Kidney glomerular epithelial cell (primary cell): Measurements from ENCODE around the gene NOL9.

Experiments used
- DNase-seq: peaks from one replicate; lab custom pipeline; 2025; lab: John Stamatoyannopoulos, UW

Gene NOL9

DNA sequence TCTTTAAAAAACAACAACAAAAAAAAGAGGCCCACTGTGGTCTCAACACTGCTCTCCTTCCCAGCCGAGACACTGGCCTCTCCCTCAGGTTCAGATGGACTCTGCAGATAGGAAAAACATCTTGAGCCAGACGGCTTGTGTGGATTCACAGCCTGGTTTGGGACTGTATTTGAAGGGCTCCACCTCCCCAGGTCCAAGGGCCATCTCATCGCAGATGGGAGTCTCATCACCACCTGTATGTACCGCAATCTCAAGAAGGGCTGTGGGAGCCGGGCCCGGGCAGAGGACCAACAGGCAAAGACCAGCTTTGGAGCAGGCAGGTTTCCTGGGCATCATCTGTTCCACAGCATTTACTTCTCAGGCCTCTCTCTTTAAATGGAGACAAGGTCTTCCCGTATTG is 35.7 kb upstream of the NOL9 start:
- DNase-seq, result no peak

GRCh38 chr1:6588893-6589520 is 34.7 kb upstream of the NOL9 start:
- DNase-seq, result no peak

DNA sequence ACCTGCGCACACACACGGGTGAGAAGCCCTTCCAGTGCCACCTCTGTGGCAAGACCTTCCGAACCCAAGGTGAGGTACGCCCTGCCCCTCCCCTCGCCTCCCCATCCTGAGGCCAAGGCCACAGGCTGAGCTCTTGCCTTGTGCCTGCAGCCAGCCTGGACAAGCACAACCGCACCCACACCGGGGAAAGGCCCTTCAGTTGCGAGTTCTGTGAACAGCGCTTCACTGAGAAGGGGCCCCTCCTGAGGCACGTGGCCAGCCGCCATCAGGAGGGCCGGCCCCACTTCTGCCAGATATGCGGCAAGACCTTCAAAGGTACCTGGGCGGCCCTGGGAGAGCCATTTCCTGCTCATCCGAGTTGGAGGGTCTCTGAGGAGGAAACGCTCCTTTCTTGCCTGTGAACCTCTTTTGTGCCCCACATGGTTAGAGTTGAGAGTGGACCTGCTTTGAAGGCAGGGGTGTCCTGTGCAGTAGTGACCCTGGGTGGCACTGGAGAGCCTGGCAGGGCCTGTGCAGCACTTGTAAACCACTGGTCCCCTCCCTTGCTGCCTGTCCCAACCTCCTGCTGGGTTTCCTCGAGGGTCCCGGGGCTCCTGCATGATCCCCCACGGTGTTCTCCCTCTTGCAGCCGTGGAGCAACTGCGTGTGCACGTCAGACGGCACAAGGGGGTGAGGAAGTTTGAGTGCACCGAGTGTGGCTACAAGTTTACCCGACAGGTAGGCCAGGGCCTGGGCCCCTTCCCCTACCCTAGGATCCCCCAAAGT is 34.0 kb upstream of the NOL9 start:
- DNase-seq, result no peak

DNA sequence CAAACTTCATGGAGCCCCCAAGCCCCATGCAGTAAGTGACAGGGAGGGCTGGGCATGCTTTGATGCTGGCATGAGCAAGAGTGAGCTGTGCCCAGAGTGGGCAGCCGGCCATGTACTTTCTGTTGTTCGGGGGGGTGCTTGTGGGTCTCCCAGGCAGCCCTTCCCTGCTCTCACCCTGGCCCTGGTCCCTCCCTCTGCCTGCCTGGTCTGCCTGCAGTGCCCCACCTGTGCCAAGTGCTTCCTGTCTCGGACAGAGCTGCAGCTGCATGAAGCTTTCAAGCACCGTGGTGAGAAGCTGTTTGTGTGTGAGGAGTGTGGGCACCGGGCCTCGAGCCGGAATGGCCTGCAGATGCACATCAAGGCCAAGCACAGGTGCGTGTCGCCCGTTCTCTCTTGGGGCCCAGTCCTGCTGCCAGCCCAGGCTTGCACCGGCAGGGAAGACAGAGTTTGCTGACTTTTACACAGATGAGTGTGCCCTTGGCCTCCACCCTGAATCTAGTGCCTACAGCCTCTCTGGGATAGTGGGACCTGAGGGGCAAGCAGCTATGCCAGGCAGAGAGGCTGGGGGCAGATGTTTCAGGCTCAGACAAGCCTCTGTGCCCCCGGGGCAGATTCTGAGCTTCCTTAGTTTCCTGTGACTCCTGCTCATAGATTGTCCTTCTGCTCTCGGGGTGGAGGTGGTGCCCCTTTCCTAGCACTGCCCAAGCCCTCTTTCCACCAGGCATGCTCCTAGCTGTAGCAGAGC is 33.1 kb upstream of the NOL9 start:
- no peak for DNase-seq

DNA sequence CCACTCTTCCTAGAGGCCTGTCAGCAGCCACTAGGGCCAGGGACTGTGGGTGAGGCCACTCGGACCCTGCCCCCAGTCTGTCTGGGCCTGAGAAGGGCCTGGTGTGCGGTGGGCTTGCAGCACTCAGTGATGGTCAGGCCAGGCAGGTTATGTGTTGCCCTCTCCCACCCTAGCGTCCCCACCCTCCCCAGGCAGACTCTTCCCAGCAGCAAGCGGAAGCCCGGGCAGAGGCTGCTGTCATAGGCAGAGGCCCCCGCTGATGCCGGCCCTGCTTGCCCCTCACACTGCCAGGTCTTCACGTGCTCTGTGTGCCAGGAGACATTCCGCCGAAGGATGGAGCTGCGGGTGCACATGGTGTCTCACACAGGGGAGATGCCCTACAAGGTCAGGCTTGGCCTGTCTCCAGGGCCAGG is 32.1 kb upstream of the NOL9 start:
- DNase-seq, result no peak

DNA sequence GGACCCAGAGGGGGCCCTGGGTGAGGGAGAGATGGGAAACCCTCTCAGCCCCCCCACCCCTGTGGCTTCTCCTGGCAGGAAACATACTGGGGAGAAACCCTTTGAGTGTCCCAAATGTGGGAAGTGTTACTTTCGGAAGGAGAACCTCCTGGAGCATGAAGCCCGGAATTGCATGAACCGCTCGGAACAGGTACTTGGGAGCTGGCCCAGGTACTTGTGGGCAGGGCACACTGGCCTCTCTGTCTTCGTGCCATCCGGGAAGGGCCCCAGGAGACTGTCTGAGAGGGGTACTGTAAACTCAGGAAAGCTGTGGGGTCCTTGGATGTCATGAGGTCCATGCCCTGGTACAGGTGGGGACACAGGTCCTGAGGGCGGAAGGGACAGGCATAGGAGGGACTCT is 31.5 kb upstream of the NOL9 start:
- DNase-seq, result no peak

DNA sequence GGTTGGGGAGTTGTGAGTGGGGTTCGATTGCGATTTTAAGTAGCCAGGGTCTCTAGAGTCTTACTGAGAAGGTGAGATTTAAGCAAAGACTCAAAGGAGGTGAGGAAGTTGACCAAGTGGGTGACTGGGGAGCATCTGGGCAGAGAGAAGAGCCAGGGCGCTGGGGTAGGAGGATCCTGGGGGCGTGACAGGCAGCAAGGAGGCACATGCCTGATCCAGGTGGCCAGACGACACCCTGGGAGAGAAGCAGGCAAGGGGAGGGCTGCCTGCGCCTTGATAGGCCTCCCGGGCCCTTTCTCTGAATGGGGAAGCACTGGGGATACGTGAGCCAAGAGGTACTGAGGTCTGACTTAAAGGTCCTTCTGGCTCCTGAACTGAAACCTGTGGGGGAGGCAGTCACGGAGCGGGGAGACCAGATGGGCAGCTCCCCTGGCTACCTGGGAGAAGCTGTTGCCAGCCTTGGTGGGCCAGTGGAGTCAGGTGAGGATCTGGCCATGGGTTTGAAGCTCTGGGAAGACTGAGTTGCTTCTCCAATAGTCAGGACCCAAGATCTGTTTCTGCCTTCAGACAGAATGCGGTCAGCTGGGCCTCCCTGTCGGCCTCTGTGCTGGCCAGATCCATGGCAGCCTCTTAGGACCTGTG is 30.9 kb upstream of the NOL9 start:
- no peak for DNase-seq

DNA sequence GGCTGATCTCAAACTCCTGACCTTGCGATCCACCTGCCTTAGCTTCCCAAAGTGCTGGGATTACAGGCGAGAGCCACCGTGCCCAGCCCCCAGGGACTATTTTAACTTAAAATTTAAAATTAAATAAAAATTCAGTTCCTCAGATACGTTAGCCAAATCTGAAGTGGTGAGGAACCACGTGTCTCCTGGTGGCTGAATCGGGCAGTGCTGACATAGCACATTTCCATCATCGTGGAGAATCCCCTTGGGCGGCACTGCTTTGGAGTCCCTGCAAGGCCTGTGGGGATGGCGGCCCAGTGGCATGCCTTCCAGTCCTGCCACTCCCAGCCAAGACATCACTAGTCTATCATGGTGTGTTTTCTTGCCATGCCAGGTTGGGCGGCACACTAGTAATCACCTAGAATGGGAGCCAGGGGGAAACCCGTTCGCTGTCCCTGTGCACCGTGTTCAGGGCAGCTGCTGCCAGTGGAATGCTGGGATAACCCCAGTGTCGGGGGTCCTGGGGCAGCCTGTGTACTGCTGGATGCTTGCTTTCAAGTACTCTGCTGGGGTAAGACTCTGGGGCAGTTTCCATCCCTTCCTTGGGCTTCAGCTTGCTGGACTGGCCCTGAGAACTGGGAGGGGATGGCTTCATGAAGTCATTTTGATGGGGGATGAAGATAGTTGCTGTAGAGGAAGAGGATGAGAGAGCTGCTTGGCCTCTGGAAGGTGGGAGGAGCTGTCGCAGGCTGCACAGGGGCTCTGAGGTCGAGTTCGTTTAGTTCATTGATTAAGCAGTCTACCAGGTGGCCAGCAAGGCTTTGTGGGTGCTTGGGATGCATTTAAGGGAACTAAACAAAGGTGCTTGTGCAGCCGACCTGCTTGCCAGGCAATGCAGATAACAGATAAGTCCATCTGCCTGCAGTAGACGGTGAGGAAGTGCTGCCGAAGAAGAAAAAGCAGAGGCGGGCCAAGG is 30.1 kb upstream of the NOL9 start:
- no peak for DNase-seq

GRCh38 chr1:6582370-6582769 is 28.1 kb upstream of the NOL9 start:
- DNase-seq, result no peak

DNA sequence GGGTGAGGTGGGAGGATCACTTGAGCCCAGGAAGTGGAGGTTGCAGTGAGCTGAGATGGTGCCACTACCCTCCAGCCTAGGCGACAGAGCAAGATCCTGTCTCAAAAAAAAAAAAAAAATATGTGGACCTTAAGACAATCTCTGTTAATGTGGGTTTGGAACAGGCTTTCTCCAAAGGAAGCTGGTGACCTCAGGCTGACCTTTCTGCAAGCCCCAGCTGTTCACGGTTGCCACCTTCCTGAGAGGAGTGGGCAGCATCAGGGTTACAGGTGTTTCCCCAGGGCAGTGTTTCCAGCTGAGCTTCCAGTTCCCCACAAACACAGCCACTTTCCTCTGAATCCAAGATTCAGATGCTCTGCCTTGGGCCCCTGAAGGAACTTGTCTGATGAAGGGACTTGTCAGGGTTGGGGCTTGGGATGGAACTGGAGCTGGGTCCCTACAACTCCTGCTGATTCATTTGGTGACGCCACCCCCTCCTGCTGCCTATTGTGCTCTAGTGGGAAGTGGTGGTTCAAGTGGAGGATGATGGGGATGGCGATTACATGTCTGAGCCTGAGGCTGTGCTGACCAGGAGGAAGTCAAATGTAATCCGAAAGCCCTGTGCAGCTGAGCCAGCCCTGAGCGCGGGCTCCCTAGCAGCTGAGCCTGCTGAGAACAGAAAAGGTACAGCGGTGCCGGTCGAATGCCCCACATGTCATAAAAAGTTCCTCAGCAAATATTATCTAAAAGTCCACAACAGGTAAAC is 27.4 kb upstream of the NOL9 start:
- DNase-seq, result no peak

- no peak for DNase-seq
Observed at GRCh38 chr1:6580593-6581409, 26.5 kb upstream of the NOL9 start.

DNA sequence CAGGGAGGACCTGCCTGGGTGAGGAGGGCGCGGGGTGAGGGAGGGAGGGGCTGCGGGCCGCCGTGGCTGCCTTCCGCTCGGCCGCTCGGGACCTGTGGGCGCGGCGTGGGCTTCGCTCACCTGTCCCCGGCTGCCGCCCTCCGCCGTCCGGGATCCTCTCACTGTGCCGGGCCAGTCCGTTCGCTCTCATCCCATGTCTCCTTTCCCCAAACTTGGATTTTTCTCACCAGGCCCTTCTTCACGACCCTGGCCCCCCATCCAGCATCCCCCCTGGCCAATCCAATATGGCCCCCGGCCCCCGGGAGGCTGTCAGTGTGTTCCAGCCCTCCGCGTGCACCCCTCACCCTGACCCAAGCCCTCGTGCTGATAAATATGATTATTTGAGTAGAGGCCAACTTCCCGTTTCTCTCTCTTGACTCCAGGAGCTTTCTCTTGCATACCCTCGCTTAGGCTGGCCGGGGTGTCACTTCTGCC is 25.8 kb upstream of the NOL9 start:
- DNase-seq, result no peak

DNA sequence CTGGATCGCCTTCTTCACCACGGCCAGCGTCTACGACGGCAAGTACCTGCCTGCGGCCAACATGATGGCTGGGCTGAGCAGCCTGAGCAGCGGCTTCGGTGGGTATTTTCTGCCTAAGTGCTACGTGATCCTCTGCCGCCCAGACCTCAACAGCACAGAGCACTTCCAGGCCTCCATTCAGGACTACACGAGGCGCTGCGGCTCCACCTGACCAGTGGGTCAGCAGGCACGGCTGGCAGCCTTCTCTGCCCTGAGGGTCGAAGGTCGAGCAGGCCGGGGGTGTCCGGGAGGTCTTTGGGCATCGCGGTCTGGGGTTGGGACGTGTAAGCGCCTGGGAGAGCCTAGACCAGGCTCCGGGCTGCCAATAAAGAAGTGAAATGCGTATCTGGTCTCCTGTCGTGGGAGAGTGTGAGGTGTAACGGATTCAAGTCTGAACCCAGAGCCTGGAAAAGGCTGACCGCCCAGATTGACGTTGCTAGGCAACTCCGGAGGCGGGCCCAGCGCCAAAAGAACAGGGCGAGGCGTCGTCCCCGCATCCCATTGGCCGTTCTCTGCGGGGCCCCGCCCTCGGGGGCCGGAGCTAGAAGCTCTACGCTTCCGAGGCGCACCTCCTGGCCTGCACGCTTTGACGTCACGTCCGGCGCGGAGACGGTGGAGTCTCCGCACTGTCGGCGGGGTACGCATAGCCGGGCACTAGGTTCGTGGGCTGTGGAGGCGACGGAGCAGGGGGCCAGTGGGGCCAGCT is 25.2 kb upstream of the NOL9 start, which contains the start of gene ZBTB48:
Gene ZBTB48 (plus strand): TSS at position 621 of the 745 bp plus-strand sequence. CDS start 616 bp downstream, outside the sequence.
- DNase-seq, result peak; percentile 94

- DNase-seq, result no peak
Observed at GRCh38 chr1:6578624-6579373, 24.5 kb upstream of the NOL9 start.

DNA sequence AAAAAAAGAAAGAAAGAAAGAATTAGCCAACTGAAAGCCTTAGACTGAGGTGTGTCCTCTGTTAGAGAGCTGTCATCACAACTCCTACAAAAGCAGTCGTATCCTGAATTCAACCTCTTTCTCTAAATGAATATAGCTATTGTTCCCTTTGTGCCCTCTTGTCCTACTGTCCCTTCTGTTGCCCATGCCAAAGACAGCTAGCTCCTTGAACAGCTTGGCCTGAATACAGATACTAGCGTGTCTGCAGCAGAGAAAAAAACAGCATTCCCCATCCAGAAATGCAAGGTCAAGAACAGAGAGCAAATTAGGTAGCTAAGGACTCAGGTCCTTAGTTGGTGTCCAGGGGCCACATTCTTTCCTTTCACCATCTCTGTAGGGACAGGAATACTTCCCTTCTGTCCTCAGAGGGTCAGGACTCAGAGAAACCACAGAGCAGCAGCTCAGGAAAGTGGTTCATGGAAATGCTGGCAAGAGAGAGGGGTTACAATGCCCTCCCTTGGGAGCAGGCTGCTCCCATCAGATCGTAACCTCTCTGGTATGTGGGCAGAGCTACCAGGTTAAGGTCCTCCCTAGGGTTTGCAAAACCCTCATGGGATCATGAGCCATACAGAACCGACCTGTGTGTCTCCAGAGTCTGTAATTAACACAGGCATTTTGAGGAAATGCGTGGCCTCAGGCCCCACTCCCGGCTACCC is 23.7 kb upstream of the NOL9 start:
- DNase-seq, result no peak

- no peak for DNase-seq
Observed at GRCh38 chr1:6574818-6575217, 20.5 kb upstream of the NOL9 start.

- no peak for DNase-seq
Observed at GRCh38 chr1:6574025-6574620, 19.8 kb upstream of the NOL9 start.
